ENCODE results near the gene CADM1. TPM values are rescaled to one million over a fixed set of nuclear protein-coding genes. Genes with fewer than 3 reads are reported as not detected.

CADM1 gene
- total and polyA plus RNA-seq, 10 of the 15 experiments (the other 5 are each of a cell fraction or from before 2014, with no cell fraction given): 0.03 to 0.48 (median 0.15) TPM; not detected in 3

- Histone ChIP-seq H2AFZ (ENCODE audit: control insufficient read depth, low read depth, low read length) (no peak overlapping the region), H3K9me3 (replicated peaks; ENCODE audit: control insufficient read depth, insufficient read depth, low read length) (no peaks in the 10 kb centered on the region), H3K9ac (ENCODE audit: control insufficient read depth, insufficient read depth, low read length) (no peak overlapping the region), H3K79me2 (ENCODE audit: control insufficient read depth, insufficient read depth, low read length) (no peaks in the 10 kb centered on the region), H3K27me3 (replicated peaks in 1 of 2; ENCODE audit: control insufficient read depth in 2 of 2, insufficient read depth in 2 of 2, low read length in 1 of 2) (no peaks in the 10 kb centered on the region), H3K27ac (ENCODE audit: control insufficient read depth, insufficient read depth) (no peak overlapping the region), H3K36me3 (ENCODE audit: control insufficient read depth in 2 of 2, insufficient read depth in 2 of 2, low read length in 1 of 2) (no peaks in the 10 kb centered on the region), H3K4me2 (ENCODE audit: control insufficient read depth, insufficient read depth) (no peak overlapping the region), H4K20me1 (ENCODE audit: control insufficient read depth, insufficient read depth) (no peaks in the 10 kb centered on the region), H3K4me1 (ENCODE audit: control insufficient read depth, insufficient read depth, low read length) (no peaks in the 10 kb centered on the region), H3K4me3 (no peak overlapping the region)
- no TSS peak for BruUV-seq (replicated peaks)
- 65% methylated on average over 6 of the region's 7 CpGs for WGBS (ENCODE audit: insufficient coverage, insufficient replicate concordance, low lambda C conversion rate, missing lambda C conversion rate)
- FAIRE-seq: no peak
- ChIA-PET CTCF (no interaction called here), RAD21 (ENCODE audit: unreplicated experiment) (no interaction called here), POLR2A (interaction anchor here (0.5 kb wide), 1 partner anchor 13 kb away, joined by 3 read pairs; no protein-coding TSS in a partner anchor), SMC1A (ENCODE audit: uncharacterized antibody, unreplicated experiment) (interaction anchor here (0.6 to 1.5 kb wide), 2 partner anchors 11 to 601 kb away, joined by 3 read pairs; no protein-coding TSS in a partner anchor)
- intact Hi-C loops (cut with micrococcal nuclease; ENCODE audit: unreplicated experiment): no loop called here
- DNase-seq (ENCODE audit: low read depth, low spot score): no peak
- no peak for ATAC-seq
- TF ChIP-seq USF2 (IDR thresholded peaks at IDR 0.05; ENCODE audit: borderline replicate concordance, low read depth, low read length) (no peak), RELB (IDR thresholded peaks at IDR 0.05; ENCODE audit: low read depth) (no peak), FOS (IDR thresholded peaks at IDR 0.05; ENCODE audit: borderline replicate concordance, extremely low read depth, insufficient read length) (no peak), EGR1 (IDR thresholded peaks at IDR 0.05; ENCODE audit: borderline replicate concordance in 1 of 2, low read depth in 2 of 2, low read length in 2 of 2) (no peak), CHD2 (IDR thresholded peaks at IDR 0.05; ENCODE audit: borderline replicate concordance, low read depth, low read length) (no peak), ESRRA (IDR thresholded peaks at IDR 0.05; ENCODE audit: low read length) (no peak), CTCF (IDR thresholded peaks at IDR 0.05 in 2 of 3, conservative IDR thresholded peaks at IDR 0.05 in 1 of 3; ENCODE audit: control insufficient read depth in 2 of 3, extremely low read depth in 1 of 3, insufficient read depth in 1 of 3, low read depth in 3 of 3, low read length in 3 of 3) (no peak), POLR2AphosphoS5 (IDR thresholded peaks at IDR 0.05; ENCODE audit: low read length) (no peak), MEF2A (IDR thresholded peaks at IDR 0.05; ENCODE audit: insufficient read depth, low read depth, low read length) (no peak)
- in situ Hi-C loops (cut with MboI): no loop called here
Observed at GRCh38 chr11:115552151-115552772, 48.0 kb upstream of the CADM1 start.
